Measurements from ENCODE around the gene LMBRD1. TPM values are rescaled to one million over a fixed set of nuclear protein-coding genes. Genes with fewer than 3 reads are reported as not detected.
A peak's percentile ranks its signal among the peaks of the same experiment; 100 is the strongest.
"Not testable (repeated sequence)": the region's sequence is repeated elsewhere in the genome, so short reads cannot be mapped to it uniquely, and the experiment has no call there.

Gene LMBRD1
- total and polyA plus RNA-seq, 2 experiments from 2014 or later, result 54.3 to 88.6 TPM

DNA sequence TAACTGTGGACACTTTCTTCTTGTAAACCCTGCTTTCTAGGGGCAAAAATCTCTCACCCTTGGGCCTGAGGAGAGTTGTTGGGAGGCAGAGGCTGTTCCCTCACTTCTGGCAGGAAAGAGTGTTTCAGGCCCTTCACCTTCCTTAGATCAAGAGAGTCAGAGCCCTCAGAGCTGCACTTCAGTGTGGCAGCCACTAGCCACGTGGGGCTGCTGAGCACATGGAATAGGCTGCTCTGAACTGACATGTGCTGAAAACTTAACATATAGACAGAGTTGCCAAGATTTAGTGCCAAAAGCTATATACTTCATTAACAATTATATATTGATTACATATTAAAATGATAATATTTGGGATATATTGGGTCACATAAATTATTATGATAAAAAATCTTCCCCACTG lies 4.4 kb upstream of the LMBRD1 start:
- H3K36me3 ChIP-seq (replicated peaks; ENCODE audit: insufficient read depth, low read depth), result no peaks in the 10 kb centered on the region
- WGBS (ENCODE audit: low lambda C conversion rate, missing lambda C conversion rate), result 40% methylated on average over 1 of the region's 1 CpG
- no peak for DNase-seq (ENCODE audit: low spot score)
- H3K4me2 ChIP-seq, result no peak overlapping the region
- no peaks in the 10 kb centered on the region for H3K4me1 ChIP-seq (ENCODE audit: insufficient read depth)
- H3K9me3 ChIP-seq (ENCODE audit: low read depth), result no peaks in the 10 kb centered on the region
- no peaks in the 10 kb centered on the region for H4K20me1 ChIP-seq (ENCODE audit: insufficient read depth, poor library complexity, severe bottlenecking)
- H3K9me2 ChIP-seq (replicated peaks; ENCODE audit: insufficient read depth), result no peaks in the 10 kb centered on the region
- TF ChIP-seq EZH2 (IDR thresholded peaks at IDR 0.05; ENCODE audit: borderline replicate concordance) (no peak), EZH2phosphoT487 (IDR thresholded peaks at IDR 0.05; ENCODE audit: low read depth, severe bottlenecking, unreplicated experiment) (no peak)
- TF ChIP-seq, protein P1, sequence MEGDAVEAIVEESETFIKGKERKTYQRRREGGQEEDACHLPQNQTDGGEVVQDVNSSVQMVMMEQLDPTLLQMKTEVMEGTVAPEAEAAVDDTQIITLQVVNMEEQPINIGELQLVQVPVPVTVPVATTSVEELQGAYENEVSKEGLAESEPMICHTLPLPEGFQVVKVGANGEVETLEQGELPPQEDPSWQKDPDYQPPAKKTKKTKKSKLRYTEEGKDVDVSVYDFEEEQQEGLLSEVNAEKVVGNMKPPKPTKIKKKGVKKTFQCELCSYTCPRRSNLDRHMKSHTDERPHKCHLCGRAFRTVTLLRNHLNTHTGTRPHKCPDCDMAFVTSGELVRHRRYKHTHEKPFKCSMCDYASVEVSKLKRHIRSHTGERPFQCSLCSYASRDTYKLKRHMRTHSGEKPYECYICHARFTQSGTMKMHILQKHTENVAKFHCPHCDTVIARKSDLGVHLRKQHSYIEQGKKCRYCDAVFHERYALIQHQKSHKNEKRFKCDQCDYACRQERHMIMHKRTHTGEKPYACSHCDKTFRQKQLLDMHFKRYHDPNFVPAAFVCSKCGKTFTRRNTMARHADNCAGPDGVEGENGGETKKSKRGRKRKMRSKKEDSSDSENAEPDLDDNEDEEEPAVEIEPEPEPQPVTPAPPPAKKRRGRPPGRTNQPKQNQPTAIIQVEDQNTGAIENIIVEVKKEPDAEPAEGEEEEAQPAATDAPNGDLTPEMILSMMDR (IDR thresholded peaks at IDR 0.05; ENCODE audit: poor library complexity), result no peak
- no peak overlapping the region for H3K4me3 ChIP-seq
- no peaks in the 10 kb centered on the region for H3K79me2 ChIP-seq
- no peak overlapping the region for H2AFZ ChIP-seq
- H3K27me3 ChIP-seq, result no peaks in the 10 kb centered on the region
- H3K27ac ChIP-seq, result no peak overlapping the region

DNA sequence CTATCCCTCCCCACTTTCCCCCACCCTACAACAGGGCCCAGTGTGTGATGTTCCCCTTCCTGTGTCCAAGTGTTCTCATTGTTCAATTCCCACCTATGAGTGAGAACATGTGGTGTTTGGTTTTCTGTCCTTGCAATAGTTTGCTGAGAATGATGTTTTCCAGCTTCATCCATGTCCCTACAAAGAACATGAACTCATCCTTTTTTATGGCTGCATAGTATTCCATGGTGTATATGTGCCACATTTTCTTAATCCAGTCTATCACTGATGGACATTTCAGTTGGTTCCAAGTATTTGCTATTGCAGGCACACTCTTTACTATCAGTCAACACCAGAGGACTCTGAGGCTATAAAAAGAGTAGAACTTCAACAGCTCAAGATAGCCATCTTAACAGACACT lies 2.0 kb upstream of the LMBRD1 start:
- not testable (repeated sequence) for DNase-seq (ENCODE audit: low spot score); H3K27ac ChIP-seq; H3K36me3 ChIP-seq (replicated peaks; ENCODE audit: insufficient read depth, low read depth); H4K20me1 ChIP-seq (ENCODE audit: insufficient read depth, poor library complexity, severe bottlenecking); H3K4me2 ChIP-seq; H3K4me1 ChIP-seq (ENCODE audit: insufficient read depth); H3K9me2 ChIP-seq (replicated peaks; ENCODE audit: insufficient read depth); H2AFZ ChIP-seq; H3K4me3 ChIP-seq; H3K27me3 ChIP-seq; H3K9me3 ChIP-seq (ENCODE audit: low read depth)
- H3K79me2 ChIP-seq, result peaks cover 16% of the 10 kb centered on the region

DNA sequence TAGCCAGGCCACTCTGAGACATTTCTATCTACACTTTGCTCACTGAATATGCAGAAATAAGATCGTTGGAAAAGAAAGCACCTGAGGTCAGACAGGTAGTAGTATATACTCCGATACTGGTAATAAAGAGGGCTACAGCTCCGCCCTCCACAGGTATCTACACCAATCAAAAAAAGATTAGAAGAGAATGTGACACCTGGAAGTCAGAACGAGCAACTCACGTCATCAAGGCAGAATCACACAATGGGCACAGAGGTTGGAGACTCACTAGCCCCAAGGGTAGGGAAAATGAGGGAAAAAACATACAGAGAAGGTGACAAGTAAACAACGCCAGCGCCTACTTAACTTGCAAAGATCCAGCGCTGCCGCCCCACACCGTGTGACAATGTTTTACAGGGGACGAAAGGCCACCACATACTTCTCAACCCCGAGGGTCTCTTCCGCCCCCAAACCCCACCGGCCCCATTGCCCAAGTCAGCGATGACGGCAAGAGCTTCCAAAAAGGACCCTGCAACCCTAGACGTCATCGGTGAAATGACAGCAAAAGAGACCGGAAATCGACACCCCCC lies 653 bp downstream of the LMBRD1 start:
- no peaks in the 10 kb centered on the region for H3K9me2 ChIP-seq (replicated peaks; ENCODE audit: insufficient read depth)
- peak overlapping the region; percentile 59 for H3K4me3 ChIP-seq
- peak overlapping the region; percentile 98 for H3K27ac ChIP-seq
- peak overlapping the region; percentile 68 for H2AFZ ChIP-seq
- H3K9me3 ChIP-seq (ENCODE audit: low read depth), result no peaks in the 10 kb centered on the region
- peak; percentile 74 for DNase-seq (ENCODE audit: low spot score)
- TF ChIP-seq, protein P1 (IDR thresholded peaks at IDR 0.05; ENCODE audit: poor library complexity), result no peak
- TF ChIP-seq EZH2 (IDR thresholded peaks at IDR 0.05; ENCODE audit: borderline replicate concordance) (no peak), EZH2phosphoT487 (IDR thresholded peaks at IDR 0.05; ENCODE audit: low read depth, severe bottlenecking, unreplicated experiment) (no peak)
- under 1% methylated on average over 17 of the region's 20 CpGs for WGBS (ENCODE audit: low lambda C conversion rate, missing lambda C conversion rate)
- H3K4me1 ChIP-seq (ENCODE audit: insufficient read depth), result peaks cover 15% of the 10 kb centered on the region
- H3K27me3 ChIP-seq, result no peaks in the 10 kb centered on the region
- peaks cover 42% of the 10 kb centered on the region for H3K79me2 ChIP-seq
- H3K36me3 ChIP-seq (replicated peaks; ENCODE audit: insufficient read depth, low read depth), result no peaks in the 10 kb centered on the region
- peaks cover 2% of the 10 kb centered on the region for H4K20me1 ChIP-seq (ENCODE audit: insufficient read depth, poor library complexity, severe bottlenecking)
- H3K4me2 ChIP-seq, result peak overlapping the region; percentile 71

DNA sequence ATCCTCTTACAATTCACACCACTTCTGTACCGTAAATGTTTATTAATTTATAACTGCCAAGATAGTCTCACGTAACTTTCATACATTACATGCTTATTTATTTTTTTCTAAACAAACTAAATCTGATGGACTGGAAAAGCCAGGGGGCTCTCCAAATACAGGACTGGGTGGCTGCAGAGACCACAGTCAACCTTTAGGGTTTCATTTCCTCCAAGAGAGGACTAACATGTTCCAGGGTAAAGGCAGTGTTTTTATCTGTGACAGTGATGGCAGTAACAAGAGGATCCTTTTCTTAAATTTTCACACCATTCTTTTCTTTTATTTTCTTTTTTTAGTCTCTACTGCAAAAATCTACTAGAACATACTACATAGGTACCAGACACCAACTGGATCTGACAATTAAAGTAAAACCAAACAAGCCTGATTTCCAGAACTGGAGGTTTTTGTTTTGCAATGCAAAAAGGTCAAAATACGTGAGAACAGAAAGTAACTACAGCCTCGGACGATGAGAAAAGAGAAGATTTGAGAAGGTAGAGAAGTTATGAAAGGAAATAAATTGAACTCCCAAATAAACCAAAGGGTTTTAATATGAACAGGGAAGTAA lies 1.2 kb downstream of the LMBRD1 start:
- peak overlapping the region; percentile 71 for H3K4me2 ChIP-seq
- peak overlapping the region; percentile 68 for H2AFZ ChIP-seq
- WGBS (ENCODE audit: low lambda C conversion rate, missing lambda C conversion rate), result 18% methylated on average over 5 of the region's 5 CpGs
- H3K9me3 ChIP-seq (ENCODE audit: low read depth), result no peaks in the 10 kb centered on the region
- no peak for TF ChIP-seq EZH2 (IDR thresholded peaks at IDR 0.05; ENCODE audit: borderline replicate concordance)
- no peak for TF ChIP-seq EZH2phosphoT487 (IDR thresholded peaks at IDR 0.05; ENCODE audit: low read depth, severe bottlenecking, unreplicated experiment)
- TF ChIP-seq, protein P1 (IDR thresholded peaks at IDR 0.05; ENCODE audit: poor library complexity), result no peak
- H3K9me2 ChIP-seq (replicated peaks; ENCODE audit: insufficient read depth), result no peaks in the 10 kb centered on the region
- no peaks in the 10 kb centered on the region for H3K36me3 ChIP-seq (replicated peaks; ENCODE audit: insufficient read depth, low read depth)
- H3K27me3 ChIP-seq, result no peaks in the 10 kb centered on the region
- peaks cover 15% of the 10 kb centered on the region for H3K4me1 ChIP-seq (ENCODE audit: insufficient read depth)
- peaks cover 5% of the 10 kb centered on the region for H4K20me1 ChIP-seq (ENCODE audit: insufficient read depth, poor library complexity, severe bottlenecking)
- peak overlapping the region; percentile 98 for H3K27ac ChIP-seq
- DNase-seq (ENCODE audit: low spot score), result peak; percentile 19
- peak overlapping the region; percentile 59 for H3K4me3 ChIP-seq
- peaks cover 45% of the 10 kb centered on the region for H3K79me2 ChIP-seq

Measured in hepatocyte (in vitro differentiated cells).